ACHN (cell line): Measurements from ENCODE around the gene TMEM44.
"Not testable (repeated sequence)": the region's sequence is repeated elsewhere in the genome, so short reads cannot be mapped to it uniquely, and the experiment has no call there.

Source experiments
- DNase-seq: peaks from one replicate; pipeline ENCODE4 v3.0.0-alpha.2; 2015
- in situ Hi-C: cut with HindIII; loops from 2 replicates; pipeline ENCODE4 v1.10.0; 2017; ENCODE audit warnings: low sequenced_read_pairs, low pct_ligation_motif_present, low pct_unique_long_range_greater_than_20kb

TMEM44 gene

GRCh38 chr3:194618858-194619608 lies 14.2 kb downstream of the TMEM44 start:
- DNase-seq: no peak
- in situ Hi-C loops: no loop called here

DNA sequence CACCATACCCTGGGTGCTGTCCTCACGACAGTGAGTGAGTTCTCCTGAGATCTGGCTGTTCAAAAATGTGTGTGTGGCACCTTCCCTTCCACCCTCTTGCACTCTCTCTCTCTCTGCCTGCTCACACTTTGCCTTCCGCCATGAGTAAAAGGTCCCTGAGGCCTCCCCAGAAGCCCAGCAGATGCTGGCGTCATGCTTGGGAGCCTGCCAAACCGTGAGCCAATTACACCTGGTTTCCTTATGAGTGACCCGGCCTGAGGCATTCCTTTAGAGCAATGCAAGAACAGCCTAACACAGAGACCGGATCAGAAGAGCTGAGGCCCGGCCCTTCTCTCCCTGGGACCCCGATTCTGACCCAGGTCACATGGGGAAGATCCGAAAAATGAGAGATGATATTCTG lies 15.4 kb downstream of the TMEM44 start:
- in situ Hi-C loops: no loop called here
- no peak for DNase-seq

DNA sequence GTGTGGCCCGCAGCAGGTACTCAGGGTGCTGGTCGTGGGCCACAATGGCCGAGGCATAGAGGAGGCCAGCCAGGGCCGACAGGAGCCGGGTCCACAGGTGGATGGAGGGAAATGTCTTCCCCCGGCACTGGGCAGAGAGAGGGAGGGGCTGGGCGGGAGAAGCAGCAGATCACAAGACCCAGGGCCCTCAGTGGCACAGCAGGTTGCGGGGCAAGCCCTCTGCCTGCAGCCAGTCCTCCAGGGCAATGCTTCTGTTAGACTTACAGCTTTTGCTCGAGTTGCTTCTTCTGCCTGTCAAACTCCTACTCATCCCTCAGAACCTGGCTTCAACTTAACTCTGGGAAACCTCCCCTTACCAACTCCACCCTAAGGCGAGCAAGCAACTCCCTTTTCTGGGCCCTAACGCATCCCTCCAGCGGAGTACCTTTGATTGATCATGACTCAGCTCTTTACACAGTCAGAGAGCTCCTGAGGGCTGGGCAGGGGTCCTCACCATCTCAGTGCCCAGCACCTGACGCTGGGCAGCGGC lies 16.0 kb downstream of the TMEM44 start:
- DNase-seq: no peak
- in situ Hi-C loops: no loop called here

- in situ Hi-C loops: no loop called here
- DNase-seq: no peak
Measured at GRCh38 chr3:194615226-194615625, 18.0 kb downstream of the TMEM44 start.

GRCh38 chr3:194612221-194612620 lies 21.0 kb downstream of the TMEM44 start:
- in situ Hi-C loops: no loop called here
- DNase-seq: no peak

- DNase-seq: no peak
- in situ Hi-C loops: no loop called here
Measured at GRCh38 chr3:194610689-194611088, 22.5 kb downstream of the TMEM44 start.

DNA sequence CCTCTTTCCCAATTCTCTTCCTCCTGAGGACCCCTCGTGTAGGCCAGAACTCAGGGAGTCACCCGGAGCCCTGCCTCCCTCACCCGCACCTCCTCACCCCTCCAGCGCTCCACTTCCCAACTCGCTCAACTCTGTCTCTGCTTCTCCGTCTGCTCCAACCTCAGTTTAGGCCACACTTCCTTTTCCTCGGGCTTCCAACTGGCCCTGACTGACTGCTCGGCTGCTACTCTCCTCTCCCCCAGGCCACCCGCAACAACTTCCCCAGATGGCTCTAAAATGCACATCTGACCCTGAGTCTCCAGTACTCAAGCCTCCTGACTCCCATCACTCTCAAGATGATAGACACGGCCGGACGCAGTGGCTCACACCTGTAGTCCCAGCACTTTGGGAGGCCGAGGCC lies 23.6 kb downstream of the TMEM44 start:
- no peak for DNase-seq
- in situ Hi-C loops: no loop called here

GRCh38 chr3:194608981-194609380 lies 24.2 kb downstream of the TMEM44 start:
- in situ Hi-C loops: no loop called here
- DNase-seq: no peak

GRCh38 chr3:194607592-194608389 lies 25.4 kb downstream of the TMEM44 start:
- in situ Hi-C loops: no loop called here

GRCh38 chr3:194606941-194607340 lies 26.3 kb downstream of the TMEM44 start:
- in situ Hi-C loops: no loop called here
- no peak for DNase-seq

More at GRCh38 chr3:194607592-194608389, 25.4 kb downstream of the TMEM44 start:
- no peak for DNase-seq

DNA sequence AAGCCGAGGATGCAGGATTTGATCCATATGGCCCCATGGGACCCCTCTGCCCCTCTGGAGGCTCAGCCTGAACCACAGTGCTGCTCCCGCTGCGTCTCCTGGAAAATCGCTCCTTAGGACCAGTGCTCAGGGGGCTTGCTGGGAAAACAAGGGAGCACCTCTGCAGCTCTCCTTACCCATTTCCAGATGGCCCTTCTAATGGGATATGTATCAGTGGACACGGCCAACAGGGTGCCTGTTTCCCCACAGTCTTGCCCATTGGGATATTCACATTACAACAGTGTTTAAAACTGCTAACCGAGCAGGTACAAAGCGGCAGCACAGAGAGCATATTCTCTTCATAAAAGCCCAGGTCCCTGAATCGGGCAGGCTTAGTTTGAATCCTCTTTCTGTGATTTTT lies 27.1 kb downstream of the TMEM44 start:
- DNase-seq: no peak
- in situ Hi-C loops: no loop called here

DNA sequence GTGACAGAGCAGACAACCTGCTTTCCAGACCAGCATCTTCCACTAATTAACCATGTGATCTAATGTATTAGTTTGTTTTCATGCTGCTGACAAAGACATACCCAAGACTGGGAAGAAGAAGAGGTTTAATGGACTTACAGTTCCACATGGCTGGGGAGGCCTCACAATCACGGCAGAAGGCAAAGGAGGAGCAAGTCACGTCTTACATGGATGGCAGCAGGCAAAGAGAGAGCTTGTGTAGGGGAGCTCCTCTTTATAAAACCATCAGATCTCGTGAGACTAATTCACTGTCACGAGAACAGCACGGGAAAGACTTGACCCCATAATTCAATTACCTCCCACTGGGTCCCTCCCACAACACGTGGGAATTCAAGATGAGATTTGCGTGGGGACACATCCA lies 27.9 kb downstream of the TMEM44 start:
- in situ Hi-C loops, DNase-seq: not testable (repeated sequence)

GRCh38 chr3:194604837-194605236 lies 28.4 kb downstream of the TMEM44 start:
- peak; percentile 18 for DNase-seq
- in situ Hi-C loops: no loop called here

GRCh38 chr3:194604126-194604525 lies 29.1 kb downstream of the TMEM44 start:
- in situ Hi-C loops: no loop called here
- no peak for DNase-seq

- in situ Hi-C loops: no loop called here
- DNase-seq: no peak
Measured at GRCh38 chr3:194602669-194603171, 30.5 kb downstream of the TMEM44 start.

DNA sequence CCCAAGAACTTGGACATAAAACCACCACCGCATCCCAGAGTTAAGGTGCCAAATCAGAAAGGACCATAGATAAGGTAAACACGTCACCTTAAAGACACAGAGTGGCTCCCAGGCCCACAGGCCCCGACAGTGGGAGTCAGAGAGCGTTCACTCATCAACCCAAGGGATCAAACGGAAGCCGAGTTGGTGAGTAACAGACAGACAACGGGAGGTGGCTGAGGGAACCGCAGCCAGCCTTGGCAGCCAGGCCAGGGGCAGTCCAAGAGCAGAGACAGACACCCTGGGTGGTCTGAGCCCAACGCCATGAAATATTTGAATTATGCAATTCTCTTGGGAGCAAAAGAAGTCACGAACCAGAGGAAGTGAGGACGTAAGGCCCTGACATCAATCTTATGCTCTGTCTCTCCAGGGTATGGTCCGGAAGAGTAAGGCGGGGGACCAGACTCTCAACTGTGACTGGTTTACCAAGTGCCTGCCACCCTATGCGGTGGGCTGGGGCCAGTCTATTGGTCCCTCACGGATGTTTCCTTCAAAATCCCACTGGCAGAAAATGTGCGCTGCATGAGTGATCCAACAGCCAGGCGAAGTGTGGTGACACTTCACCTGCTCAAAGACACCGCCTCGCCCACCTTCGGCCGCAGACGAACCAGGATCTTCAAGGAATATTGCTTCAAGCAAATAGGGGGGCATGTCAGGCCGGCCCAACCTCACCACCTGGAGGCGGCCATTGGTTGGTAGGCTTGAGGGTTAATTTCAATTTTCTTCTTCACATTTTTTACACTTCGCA lies 34.3 kb downstream of the TMEM44 start:
- DNase-seq: peak; percentile 98
- in situ Hi-C loops: no loop called here

- in situ Hi-C loops: no loop called here
- DNase-seq: no peak
Measured at GRCh38 chr3:194596906-194597305, 36.3 kb downstream of the TMEM44 start.

- in situ Hi-C loops: no loop called here
- DNase-seq: peak; percentile 98
Measured at GRCh38 chr3:194592798-194593752, 40.1 kb downstream of the TMEM44 start.
